G401.6 (cell line): Measurements from ENCODE around the gene TENM4.
"Not testable (repeated sequence)": the region's sequence is repeated elsewhere in the genome, so short reads cannot be mapped to it uniquely, and the experiment has no call there.

Experiments used
- FAIRE-seq: peaks from 2 replicates; lab custom pipeline; 2012; peaks lifted over from hg19 to GRCh38; lab: Jason Lieb, UNC

TENM4 gene

DNA sequence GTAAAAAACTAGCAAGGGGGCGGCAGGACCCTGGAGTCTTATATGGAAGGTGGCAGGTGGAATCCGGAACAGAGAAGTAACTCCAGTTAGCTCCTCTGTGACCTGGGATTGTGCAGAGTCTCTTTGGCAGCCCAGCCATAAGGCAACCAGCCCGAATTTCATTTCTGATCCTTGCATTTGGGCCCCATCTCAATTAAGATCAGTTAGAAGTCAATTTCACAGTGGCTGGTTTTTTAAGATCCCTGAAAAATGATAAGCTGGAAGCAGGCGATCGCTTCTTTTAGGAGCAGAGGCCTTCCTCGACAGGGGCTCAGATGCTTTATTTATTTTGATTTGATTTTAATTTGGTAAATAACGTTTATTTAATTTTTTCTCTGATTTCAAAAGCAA is 199.0 kb downstream of the TENM4 start:
- no peak for FAIRE-seq

DNA sequence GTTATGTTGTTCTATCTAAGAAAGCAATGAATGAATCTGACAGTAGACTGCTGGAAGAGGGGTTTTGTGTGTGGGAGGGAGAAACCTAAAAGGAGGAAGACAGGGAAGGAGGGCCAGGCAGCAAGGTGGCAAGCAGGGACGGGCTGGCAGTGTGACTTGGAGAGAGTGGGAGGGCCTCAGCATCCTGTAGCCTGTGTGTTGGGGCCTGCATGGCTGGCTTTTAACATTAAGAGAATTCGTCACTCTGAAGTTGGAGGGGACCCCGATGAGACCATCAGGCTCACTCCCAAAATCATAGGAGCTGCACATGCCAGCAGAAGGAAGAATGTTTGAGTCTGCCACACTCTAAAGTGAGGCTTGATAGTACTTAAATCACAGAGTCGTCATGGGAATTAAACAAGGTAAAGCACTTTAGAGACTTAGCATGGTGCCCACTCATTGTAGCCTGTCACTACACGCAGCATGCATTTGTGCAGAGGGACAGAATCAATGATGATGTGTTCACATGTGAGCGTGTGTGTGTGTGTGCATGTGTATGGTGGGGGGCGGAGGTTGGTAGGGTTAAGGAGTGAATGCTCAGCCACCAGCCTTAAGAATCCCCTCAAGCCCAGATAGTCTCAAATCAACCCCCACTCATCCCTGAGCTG is 199.5 kb downstream of the TENM4 start:
- FAIRE-seq = no peak

DNA sequence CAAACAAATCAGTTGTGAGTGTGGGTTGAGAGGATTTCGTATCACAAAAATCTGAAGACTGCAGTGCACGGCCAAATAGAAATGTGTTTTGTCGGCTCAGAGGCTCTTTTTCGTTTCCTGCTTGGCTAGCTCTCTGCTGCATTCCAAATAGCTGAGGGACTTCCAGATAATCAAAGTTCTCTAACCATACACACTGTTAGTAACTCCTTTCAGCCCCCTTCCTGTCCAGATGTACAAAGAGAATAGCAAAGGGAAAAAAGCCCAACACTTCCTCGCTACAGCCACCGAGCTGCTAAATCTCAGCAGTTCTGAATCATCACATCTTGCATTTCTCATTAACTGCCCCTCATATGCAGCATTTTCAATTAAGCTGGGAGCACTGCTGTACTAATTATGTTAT is 203.1 kb downstream of the TENM4 start:
- no peak for FAIRE-seq

DNA sequence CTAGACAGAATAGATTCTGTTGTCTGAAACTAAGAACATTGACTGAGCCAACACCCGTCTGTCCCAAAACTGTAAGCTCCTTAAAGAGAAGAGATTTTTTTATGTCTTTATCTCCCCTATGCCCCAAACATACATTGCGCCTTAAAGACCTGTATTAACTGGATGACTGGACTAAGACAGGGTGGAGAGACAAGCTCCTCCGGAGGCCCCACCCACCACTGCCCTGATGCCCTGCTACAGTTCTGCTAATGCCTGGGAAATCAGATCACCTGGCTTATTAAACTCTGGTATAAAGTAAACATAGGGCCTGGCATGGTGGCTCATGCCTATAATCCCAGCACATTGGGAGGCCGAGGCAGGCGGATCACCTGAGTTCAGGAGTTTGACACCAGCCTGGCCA is 203.7 kb downstream of the TENM4 start:
- FAIRE-seq = no peak

DNA sequence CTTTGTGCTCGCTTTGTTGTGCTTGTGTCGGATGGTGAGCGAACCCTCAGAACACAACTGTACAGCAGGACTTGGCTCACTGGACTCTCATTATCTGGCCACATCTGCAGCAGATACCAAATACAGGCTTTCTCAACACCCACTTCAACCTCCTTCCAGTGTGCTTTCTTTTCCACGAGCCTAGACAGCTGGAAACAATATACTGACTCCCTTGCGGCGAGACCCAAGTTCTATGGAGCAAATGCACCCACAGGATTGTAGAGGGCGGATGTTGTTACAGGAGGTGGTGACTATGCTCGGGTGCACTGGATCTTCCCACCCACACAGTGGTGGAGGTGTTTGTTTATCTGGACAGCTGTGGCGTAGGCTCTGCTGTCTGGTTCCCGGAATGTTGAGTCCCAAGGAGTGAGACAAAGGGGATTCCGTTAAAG is 204.3 kb downstream of the TENM4 start:
- FAIRE-seq = no peak

DNA sequence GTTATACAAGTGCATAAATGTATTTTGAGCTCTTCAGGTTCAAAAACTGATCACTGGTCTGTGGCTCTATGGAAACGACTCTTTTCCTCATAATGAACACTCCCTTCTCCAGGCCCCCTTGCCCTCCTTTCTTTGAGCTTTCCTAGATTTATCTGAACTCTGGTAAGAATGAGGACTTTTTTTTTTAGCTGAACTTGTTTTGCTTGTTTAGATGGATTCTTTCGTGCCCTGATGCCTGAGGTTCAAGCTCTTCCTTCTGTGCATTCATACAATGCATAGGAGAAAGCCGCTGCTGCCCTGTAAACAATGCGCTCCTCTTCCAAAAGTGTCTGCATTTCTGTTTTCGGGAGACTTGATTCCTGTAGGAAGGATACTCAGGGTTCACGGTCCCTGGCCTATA is 205.1 kb downstream of the TENM4 start:
- FAIRE-seq = no peak

DNA sequence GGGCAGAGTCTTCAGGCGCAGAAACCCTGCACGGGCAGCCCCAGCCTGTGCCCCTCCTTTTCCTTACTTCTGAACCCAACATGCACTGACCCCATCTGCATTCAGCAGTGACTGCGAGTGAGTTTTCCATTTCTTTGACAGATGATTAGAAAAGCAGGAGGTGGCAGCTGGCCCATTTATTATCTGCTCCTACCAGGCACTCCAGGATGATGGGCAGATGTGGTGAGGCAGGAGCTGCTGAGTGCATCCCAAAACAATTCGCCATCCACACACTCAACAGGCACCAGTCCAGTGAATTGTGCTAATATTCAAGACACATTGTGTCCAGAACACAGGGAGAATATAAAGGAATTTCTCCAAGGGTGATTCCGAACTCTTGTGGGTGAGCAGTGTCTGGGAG is 208.5 kb downstream of the TENM4 start:
- FAIRE-seq = no peak

DNA sequence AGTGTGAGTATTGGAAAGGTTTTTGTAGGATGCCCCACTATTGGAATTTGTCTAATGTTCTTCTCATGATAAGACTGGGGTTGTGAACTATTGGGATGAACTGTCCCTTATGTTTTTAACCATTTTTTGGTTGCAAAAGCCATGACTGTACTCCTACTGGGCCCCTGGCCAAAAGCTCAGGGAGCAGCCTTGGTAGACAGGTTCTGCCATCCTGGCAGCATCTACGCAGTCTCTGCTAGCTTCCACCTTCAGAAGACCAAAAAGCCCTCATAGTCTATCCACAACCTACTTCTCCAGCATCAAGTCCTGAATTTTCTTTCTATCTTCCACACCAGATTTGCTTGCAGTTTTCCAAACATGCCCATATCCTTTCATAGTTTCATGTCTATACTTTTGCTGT is 211.8 kb downstream of the TENM4 start:
- FAIRE-seq = no peak

DNA sequence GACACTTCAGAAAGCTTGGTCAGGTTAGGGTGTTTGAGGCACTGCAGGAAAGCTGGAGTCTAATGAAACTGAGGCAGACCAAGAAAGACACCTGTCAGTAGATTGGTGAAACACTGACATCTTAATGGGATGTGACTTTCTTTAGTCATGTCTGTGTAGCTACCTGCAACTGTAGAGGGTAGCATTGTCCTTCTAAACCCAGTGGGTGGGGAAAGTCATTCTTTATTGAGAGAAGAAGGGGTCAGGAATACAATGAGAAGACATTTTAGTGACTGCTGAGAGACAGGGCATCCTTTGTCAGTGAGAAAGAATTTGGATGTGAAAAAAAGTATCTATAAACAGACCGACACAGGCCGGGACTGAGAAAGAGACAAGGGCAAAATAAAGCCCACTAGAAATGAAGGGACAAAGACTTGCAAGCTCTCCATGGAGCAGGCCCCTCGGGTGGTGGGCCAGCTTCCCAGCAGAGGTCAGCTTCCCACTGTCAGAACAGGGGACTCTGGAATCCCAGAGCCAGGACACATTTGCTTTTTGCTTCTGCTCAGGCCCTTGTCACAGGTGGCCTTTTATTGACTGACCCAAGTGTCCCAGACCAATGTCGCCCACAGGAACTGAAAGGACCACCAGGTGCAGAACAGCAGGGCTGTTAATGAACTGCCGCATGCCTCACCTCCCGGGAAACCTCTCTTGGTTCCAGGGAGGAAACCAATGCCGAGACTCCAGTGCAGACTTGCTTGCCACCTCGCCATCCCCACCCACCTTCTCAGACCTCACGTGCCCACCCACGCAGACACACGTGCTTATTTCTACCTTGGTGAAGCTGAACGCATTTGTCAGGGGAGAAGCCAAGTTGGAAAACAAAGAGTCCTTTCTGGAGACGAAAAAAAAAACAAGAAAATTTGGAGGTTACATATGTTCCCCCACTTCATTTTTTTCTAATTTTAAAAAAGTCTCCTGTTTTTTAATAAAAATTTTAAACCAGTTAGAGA is 212.8 kb downstream of the TENM4 start:
- no peak for FAIRE-seq

DNA sequence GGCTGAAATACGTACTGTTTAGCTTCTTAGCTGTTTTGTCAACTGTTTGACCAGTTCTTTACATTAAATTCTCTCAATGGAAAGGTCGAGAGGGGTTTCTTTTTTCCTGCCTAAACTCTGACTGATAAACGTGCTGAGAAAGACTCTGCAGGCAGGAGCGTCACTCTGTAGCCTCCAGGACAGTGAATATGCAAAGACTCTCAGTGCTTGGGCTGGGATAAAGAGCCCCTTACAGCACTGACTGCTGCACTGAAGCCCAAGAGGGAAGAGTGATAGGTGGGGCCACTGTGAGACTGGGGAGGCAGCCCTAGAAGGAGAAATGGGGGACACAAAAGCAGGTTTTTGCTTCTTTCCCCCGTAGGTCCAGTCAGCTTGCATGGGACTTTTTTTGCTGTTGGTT is 213.5 kb downstream of the TENM4 start:
- no peak for FAIRE-seq

DNA sequence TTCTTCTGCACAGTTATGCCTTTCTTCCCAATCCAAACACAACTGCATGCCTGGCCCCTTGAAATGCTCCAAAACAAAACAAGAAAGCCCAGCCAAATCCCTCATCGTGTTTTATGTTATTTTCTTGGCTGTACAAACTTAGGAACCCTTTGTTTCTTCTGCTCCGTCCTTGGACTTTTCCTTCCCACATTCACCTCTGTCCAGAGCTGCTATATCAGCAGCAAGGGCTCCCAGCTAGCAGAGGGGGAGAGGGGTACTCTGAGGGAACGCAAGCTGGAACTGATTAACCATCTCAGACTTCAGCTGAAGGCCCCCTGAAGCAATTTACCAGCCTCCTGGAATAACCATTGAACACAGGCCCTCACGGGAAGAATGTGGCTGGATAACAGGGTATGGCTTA is 214.7 kb downstream of the TENM4 start:
- no peak for FAIRE-seq

DNA sequence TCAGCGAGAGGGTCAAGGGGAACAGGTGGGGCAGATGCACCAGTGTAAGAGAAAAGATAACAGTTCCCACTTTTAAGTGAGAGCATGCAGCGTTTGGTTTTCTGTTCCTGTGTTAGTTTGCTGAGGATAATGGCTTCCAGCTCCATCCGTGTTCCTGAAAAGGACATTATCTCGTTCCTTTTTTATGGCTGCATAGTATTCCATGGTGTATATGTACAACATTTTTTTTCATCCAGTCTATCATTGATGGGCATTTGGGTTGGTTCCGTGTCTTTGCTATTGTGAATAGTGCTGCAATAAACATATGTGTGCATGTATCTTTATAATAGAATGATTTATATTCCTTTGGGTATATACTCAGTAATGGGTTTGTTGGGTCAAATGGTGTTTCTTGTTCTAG is 218.7 kb downstream of the TENM4 start:
- not testable (repeated sequence) for FAIRE-seq

DNA sequence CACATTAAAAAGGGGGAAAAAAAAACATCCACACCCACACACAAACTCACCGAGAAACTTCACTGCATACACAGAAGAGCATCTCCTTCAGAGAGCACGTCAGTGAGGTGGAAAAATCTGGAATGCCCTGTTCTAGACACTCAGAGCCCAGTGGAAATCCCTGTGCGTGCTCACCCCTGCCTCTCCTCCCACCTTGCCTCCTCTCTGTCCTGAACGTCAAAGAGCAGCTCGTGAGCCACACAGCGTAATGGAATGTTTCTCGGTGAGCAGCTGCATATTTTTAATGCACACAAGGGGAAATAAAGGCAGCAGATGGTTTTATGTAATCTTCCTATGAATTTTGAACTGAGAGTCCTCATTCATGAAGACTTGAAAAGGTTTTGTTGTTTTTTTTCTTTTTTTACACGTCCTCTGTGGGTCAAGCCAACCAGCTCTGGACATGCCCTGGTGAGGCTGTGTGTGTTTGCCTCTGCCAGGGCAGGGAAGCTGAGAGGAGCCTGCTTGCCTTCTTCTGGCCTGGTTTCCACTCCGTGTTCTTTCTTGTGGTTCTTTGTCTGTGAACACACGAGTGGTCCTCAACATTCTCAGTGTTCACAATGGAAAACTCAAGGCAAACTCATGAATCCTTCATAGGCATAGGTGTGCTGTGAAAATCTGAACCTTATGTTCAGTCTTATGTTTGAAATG is 219.2 kb downstream of the TENM4 start:
- FAIRE-seq = no peak

DNA sequence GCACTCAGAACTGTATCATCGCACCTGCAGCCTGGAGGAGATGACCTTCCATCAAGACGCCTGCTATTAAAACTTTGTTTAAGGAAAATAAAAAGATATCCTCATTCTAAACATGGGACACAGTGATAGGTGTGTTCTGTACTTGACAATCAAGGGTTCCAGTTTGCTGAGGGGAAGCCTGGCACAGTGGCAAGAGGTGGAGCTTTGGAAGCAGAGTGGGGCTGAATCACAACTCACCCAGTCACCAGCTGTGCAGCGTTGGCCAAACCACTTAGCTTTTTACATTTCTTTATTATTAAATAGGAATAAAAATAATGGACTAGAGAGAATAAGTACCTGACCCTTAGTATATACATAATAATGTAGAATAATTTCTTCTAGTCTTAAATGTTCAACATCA is 220.7 kb downstream of the TENM4 start:
- FAIRE-seq = no peak

DNA sequence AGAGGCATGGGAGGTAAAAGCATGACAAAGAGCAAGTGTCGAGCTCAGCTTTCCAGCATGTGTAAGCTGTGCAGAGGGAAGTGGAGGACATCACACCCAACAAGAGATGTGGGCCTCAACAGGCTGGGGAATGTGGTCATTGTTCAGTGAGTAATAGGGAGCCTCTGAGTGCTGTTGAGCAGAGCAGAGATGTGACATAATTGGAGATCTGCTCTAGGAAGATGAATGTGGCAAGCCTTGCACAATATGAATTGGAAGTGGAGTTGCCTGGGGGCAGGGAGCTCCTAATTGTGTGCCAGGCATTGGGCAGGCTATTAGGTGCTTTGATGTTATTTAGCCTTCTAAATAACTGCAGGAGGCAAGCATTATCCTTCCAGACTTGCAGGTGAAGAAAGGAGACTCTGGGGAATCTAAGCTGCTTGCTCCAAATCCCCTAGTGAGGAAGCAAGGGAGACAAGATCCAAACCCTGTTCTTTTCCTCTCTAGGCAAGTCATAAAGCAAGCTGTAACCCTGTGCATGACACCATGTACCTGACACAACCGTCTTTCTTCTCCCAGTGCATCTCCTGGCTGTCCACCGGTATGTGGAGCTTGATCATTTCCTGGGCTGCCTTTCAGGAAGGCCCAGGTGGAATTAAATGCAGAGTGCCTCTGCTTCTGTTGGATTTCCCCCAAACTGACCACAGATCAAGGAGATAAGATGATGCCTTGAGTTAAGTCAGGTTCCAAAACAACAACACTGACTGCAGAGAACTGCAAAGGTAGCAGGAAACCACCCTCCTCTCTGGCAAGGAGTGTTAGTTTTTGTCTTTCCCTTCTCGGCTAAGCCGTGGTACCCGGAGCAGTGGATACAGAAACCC is 221.4 kb downstream of the TENM4 start:
- no peak for FAIRE-seq

DNA sequence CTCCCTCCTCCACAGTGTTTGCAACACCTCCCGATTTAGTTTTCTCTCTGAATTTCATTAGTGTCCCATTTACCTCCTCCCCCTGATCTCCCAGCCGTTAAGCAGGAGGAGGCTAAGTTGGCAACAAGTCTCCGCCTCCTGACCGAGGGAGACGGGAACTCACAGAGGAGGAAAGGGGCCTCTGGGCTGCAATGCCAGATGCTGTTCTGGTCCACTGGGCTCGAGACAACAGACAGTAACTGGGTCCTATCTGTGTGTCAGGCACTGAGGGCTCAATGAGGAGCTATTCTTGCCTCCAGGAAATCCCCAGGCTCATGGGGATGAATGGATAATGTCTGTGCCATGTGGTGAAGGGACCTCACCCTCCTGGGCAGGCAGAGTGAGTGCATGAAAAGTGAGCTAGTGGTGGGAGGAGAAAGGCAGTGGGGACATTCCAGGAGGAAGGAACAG is 228.1 kb downstream of the TENM4 start:
- FAIRE-seq = no peak

DNA sequence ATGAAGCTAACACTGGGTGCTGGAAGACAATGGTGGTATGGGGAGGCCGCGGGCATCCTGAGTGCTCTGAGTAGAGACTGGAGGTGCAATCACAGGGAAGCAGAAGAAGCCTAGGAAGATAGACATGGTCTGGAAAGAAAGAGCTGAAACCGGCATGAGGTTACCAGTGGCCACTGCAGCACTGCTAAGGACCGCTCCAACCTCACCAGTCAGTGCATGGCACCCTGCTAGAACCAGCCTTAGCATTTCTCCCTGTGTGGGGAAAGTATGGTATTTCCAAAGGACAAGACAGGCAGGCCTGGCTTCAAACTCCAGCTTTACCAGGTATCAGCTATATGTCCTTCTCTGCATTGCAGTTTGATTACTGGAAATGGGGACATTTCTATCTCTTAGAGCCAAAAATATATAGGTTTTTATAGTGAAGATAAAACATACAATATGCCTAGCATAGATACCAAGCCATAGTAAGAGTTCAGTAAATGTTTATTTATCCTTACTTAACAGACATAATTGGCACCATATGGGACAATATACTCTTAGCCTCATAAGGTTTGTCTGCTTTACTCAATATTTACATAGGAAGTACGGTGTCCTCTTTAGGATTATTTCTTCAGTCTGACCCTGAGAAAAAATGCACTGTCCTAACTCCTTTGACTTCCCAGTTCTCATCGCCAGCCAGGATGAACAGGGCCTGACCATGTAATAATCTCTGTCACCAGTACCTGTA is 231.1 kb downstream of the TENM4 start:
- FAIRE-seq = no peak

DNA sequence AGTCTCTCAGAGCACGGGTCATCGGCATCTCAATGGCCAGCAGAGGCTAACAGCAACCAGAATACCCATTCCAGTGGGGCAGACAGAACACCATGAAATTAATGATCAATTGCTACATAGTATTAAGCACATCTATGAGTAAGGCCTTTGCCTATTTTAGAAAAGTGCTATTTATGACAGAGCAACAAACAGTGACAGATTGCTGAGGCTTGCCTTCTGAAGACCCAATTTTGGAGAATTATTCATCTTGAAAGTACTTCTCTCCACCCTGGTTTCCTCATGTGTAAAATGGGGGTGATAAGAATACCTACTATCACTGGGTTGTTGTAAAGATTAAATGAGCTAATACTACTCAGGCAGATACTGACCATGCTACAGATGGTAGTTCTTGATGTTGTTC is 232.7 kb downstream of the TENM4 start:
- FAIRE-seq = no peak

DNA sequence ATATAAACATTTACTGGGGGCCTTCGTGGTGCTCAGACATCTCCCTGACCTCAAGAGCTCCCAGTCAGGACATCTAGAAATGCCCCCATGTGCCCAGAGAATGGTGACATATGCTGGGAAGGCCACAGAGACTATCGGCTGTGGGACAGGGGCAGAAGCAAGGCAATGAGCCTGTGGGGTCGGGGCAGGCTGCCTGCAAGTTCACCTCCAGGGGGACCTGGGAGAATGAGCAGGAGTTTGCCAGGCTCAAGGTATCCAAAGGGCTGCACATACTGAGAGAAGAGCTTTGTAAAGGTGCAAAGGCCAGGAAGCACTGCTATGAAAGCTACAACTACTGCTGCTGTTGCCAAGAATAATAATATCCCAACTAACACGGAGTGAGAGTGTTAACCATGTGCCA is 233.9 kb downstream of the TENM4 start:
- no peak for FAIRE-seq

DNA sequence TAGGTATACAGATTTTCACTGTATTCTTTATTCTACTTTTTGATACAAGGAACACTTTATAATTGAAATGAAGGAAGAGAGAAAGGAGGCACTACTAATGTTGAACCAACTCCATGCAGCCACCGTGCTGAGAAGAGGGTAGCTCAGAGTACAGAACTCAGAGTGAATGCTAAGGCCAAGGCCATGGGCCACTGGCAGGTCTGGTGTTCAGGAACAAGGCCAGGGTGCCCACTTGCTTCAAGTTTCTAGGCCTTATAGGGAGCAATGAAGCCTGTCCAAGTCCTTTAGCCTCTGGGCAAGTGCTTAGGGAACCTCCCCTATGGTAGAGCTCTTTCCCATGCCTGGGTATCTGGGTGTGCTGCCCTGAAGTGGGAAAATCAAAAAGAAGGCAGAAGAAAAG is 235.0 kb downstream of the TENM4 start:
- FAIRE-seq = no peak

DNA sequence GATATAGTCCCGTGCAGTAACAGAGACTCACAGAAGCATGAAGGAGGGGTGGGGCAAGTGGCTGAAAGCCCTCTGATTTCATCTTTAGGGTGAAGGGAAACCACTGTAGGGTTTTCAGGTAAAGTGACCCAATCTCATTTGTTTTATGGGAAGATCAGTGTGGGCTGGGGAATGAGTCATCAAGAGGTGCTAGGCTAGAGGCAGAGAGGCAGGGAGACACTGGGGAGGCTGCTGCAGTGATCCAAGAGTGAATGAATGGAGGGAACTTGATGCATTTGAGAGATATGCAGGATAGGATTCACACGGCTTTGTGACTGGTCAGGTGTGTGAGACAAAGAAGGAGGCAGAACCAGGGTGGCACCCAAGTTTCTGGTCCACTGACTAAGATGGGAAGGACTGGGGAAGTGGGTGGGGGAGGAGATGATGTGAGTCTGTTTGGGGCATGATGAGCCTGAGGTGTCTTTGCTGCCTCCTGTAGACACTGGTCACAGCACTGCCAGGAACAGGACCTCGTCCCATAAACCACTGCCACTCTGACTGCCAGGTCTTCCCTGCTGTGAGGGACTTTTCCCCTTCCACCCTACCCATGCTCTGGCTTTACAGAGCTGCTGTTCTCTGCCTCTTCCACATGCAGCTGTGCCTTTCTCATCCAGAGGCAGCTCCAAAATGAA is 239.0 kb downstream of the TENM4 start:
- FAIRE-seq = no peak
